ENCODE measurements around the gene RASGRF2. TPM values are rescaled to one million over a fixed set of nuclear protein-coding genes. Genes with fewer than 3 reads are reported as not detected.

The RASGRF2 gene
- total and polyA plus RNA-seq, 9 of the 15 experiments (the other 6 are each of a cell fraction or from before 2014, with no cell fraction given) = 0.01 to 0.22 (median 0.08) TPM; not detected in 2

GRCh38 chr5:81134066-81134465, 173.9 kb downstream of the RASGRF2 start:
- no peak overlapping the region for H3K9ac ChIP-seq (ENCODE audit: insufficient read depth in 1 of 2, low read depth in 2 of 2, low read length in 2 of 2)
- H3K9me3 ChIP-seq (replicated peaks; ENCODE audit: control insufficient read depth, insufficient read depth, low read depth, low read length) = no peaks in the 10 kb centered on the region
- TF ChIP-seq RBM39 (optimal IDR thresholded peaks at IDR 0.05; ENCODE audit: low read depth, low read length) (no peak), HNRNPK (IDR thresholded peaks at IDR 0.05; ENCODE audit: low read depth, low read length, poor library complexity, severe bottlenecking) (no peak), EHMT2 (IDR thresholded peaks at IDR 0.05) (no peak), ZNF507 (tag; conservative IDR thresholded peaks at IDR 0.05) (no peak), SMAD1 (IDR thresholded peaks at IDR 0.05; ENCODE audit: low read depth, low read length, partially characterized antibody) (no peak), PRDM10 (IDR thresholded peaks at IDR 0.05; ENCODE audit: partially characterized antibody) (no peak), HBP1 (CRISPR knock-in tag; IDR thresholded peaks at IDR 0.05) (no peak), SRSF3 (IDR thresholded peaks at IDR 0.05; ENCODE audit: insufficient read depth, low read length) (no peak), TAL1 (IDR thresholded peaks at IDR 0.05) (no peak), IRF2 (CRISPR knock-in tag; IDR thresholded peaks at IDR 0.05) (no peak), ZBTB8A (IDR thresholded peaks at IDR 0.05; ENCODE audit: partially characterized antibody) (no peak)
- no peak for ATAC-seq
- no peaks in the 10 kb centered on the region for H3K36me3 ChIP-seq (ENCODE audit: control insufficient read depth, insufficient read depth, low read length)
- in situ Hi-C loops (cut with MboI) (no loop called here), intact Hi-C loops (cut with micrococcal nuclease) (no loop called here)
- H3K27ac ChIP-seq (ENCODE audit: extremely low read depth, low read depth, low read length) = no peak overlapping the region
- no peak for DNase-seq (ENCODE audit: extremely low read depth in 1 of 4, low spot score in 3 of 4)
- no peak overlapping the region for H3K4me2 ChIP-seq (ENCODE audit: insufficient read depth, low read length)
- no peaks in the 10 kb centered on the region for H3K9me1 ChIP-seq (ENCODE audit: control insufficient read depth, insufficient read depth, low read length)
- H2AFZ ChIP-seq (ENCODE audit: low read depth, low read length) = no peak overlapping the region
- H3K27me3 ChIP-seq (ENCODE audit: control insufficient read depth in 2 of 2, insufficient read depth in 2 of 2, low read length in 2 of 2) = peaks cover 2 to 12% of the 10 kb centered on the region in 2 experiments; a peak in 1 of 5 replicates
- no peaks in the 10 kb centered on the region for H4K20me1 ChIP-seq (replicated peaks; ENCODE audit: control insufficient read depth, insufficient read depth, low read length)
- FAIRE-seq = no peak
- POLR2A ChIA-PET = no interaction called here
- no peaks in the 10 kb centered on the region for H3K79me2 ChIP-seq (ENCODE audit: control insufficient read depth, insufficient read depth, low read length)
- no TSS peak for BruUV-seq (replicated peaks)
- no peak overlapping the region for H3K4me3 ChIP-seq
- CTCF ChIA-PET (ENCODE audit: low intra/inter-chr PET ratio) = no interaction called here
- no peaks in the 10 kb centered on the region for H3K4me1 ChIP-seq (replicated peaks in 1 of 2; ENCODE audit: control insufficient read depth in 2 of 2, insufficient read depth in 2 of 2, low read length in 2 of 2)
- WGBS (ENCODE audit: insufficient coverage, low coverage, missing lambda C conversion rate) = 6% methylated on average over 2 of the region's 2 CpGs

Measured in K562 (cell line).